K562 (cell line): ENCODE data around the gene ELK1. TPM values are rescaled to one million over a fixed set of nuclear protein-coding genes. Genes with fewer than 3 reads are reported as not detected.

Experiments used
- E2F6 ChIP-seq, 2 experiments: IDR thresholded peaks; 2 replicates each; pipeline ENCODE4 v1.6.1; 2011; ENCODE audit warnings: borderline replicate concordance in 1 of 2, control low read depth in 1 of 2, low read depth in 1 of 2, low read length in 1 of 2, mild to moderate bottlenecking in 1 of 2, mixed read lengths in 1 of 2, moderate library complexity in 1 of 2; ENCODE audit not compliant: insufficient read depth in 1 of 2, insufficient read length in 1 of 2, poor library complexity in 1 of 2, severe bottlenecking in 1 of 2; ENCODE audit errors: extremely low read depth in 1 of 2
- EGR1 ChIP-seq: fragments of 450-650 bp; conservative IDR thresholded peaks from 2 replicates; pipeline ENCODE4 v1.6.1; 2017; ENCODE audit warnings: mild to moderate bottlenecking
- KDM2B ChIP-seq: fragments of 250-450 bp; sonication (Bioruptor Pico); IDR thresholded peaks from 2 replicates; pipeline ENCODE4 v1.8.0; 2021; ENCODE audit warnings: mild to moderate bottlenecking, moderate library complexity
- MXI1 ChIP-seq: IDR thresholded peaks from 2 replicates; pipeline ENCODE4 v1.6.1; 2011; ENCODE audit warnings: low read depth, mild to moderate bottlenecking, improper control_type of control experiment, low read length
- NFIC ChIP-seq: fragments of 450-650 bp; IDR thresholded peaks from 2 replicates; pipeline ENCODE4 v1.6.1; 2017; ENCODE audit warnings: mild to moderate bottlenecking, inconsistent platforms
- PRDM10 ChIP-seq: fragments of 450-650 bp; IDR thresholded peaks from 2 replicates; pipeline ENCODE4 v1.6.1; 2018; ENCODE audit not compliant: partially characterized antibody
- RBFOX2 ChIP-seq: fragments of 200-400 bp; formaldehyde crosslinking; IDR thresholded peaks from 2 replicates; pipeline ENCODE4 v1.6.1; 2017; ENCODE audit warnings: low read depth, mild to moderate bottlenecking, low read length, moderate library complexity
- REST ChIP-seq, 2 experiments: fragments of 450-650 bp; formaldehyde crosslinking in 1 of 2; IDR thresholded peaks; 2 replicates each; pipeline versions ENCODE4 v1.4.0 to v1.6.1; 2014 to 2020; ENCODE audit warnings: mild to moderate bottlenecking in 2 of 2, borderline replicate concordance in 1 of 2, low read depth in 1 of 2
- RNF2 ChIP-seq: sonication (generic); IDR thresholded peaks from 2 replicates; pipeline ENCODE4 v1.6.1; 2016
- STAG1 ChIP-seq: sonication (generic); formaldehyde crosslinking; IDR thresholded peaks from 2 replicates; pipeline ENCODE4 v1.5.0; 2020; ENCODE audit warnings: missing genetic modification reagents, borderline replicate concordance
- SUPT5H ChIP-seq: fragments of 450-650 bp; IDR thresholded peaks from 2 replicates; pipeline ENCODE4 v1.6.1; 2016
- ZEB2 ChIP-seq: fragments of 450-650 bp; IDR thresholded peaks from 2 replicates; pipeline ENCODE4 v1.6.1; 2016
- ZNF174 ChIP-seq: fragments of 250-450 bp; sonication (Bioruptor Pico); IDR thresholded peaks from 2 replicates; pipeline ENCODE4 v1.4.0; 2020; ENCODE audit warnings: mild to moderate bottlenecking
- polyA plus RNA-seq, 8 experiments: library from polyadenylated mRNA; depleted of rRNA in 4 of 8; stranded (reverse) in 5 of 8; unstranded in 3 of 8; fragments of >200 nt; fragmentation: Nextera tagmentation in 2 of 8; fragmentation: Illumina TruSeq in 1 of 8; extraction: Ambion mirVana in 2 of 8; extraction: Trizol in 1 of 8; gene quantifications; 2 replicates each; pipeline versions ENCODE4 v1.2.1 to v1.2.3, GENCODE V29; 2011 to 2014; ENCODE audit warnings: inconsistent platforms in 1 of 8, missing spikeins in 1 of 8
- total RNA-seq, 7 experiments: library from RNA; depleted of rRNA in 6 of 7; stranded (reverse); fragments of >200 nt in 6 of 7; fragmentation: Illumina TruSeq in 2 of 7; extraction: Trizol in 2 of 7; gene quantifications; 2 replicates each; pipeline versions ENCODE4 v1.2.1 to v1.2.3, GENCODE V29; 2011 to 2021; ENCODE audit warnings: low replicate concordance in 1 of 7

ELK1 gene
- total and polyA plus RNA-seq, 9 of the 15 experiments (the other 6 are each of a cell fraction or from before 2014, with no cell fraction given), result 4.4 to 74.9 (median 26.5) TPM

GRCh38 chrX:47650164-47651042 is at the start of gene ELK1 (continued):
- TF ChIP-seq REST (IDR thresholded peaks at IDR 0.05; ENCODE audit: borderline replicate concordance), result peak; percentile 32; the same call in 1 of the 2 replicates
- TF ChIP-seq REST (CRISPR knock-in tag; IDR thresholded peaks at IDR 0.05; ENCODE audit: low read depth), result no peak
- TF ChIP-seq SUPT5H, result peak; percentile 63
- 0 out of 2 replicates have a peak, but pooled peaks have one; percentile 18 for TF ChIP-seq ZEB2
- TF ChIP-seq ZNF174, result no peak
- 0 out of 2 replicates have a peak, but pooled peaks have one; percentile 33 for TF ChIP-seq KDM2B (CRISPR knock-in tag)
- peak; percentile 97 for TF ChIP-seq EGR1
- TF ChIP-seq RNF2, result peak; percentile 41; the same call in 1 of the 2 replicates
- TF ChIP-seq E2F6 (IDR thresholded peaks at IDR 0.05; ENCODE audit: borderline replicate concordance in 1 of 2, extremely low read depth in 1 of 2, insufficient read depth in 1 of 2, insufficient read length in 1 of 2, low read depth in 1 of 2, low read length in 1 of 2, poor library complexity in 1 of 2, severe bottlenecking in 1 of 2), result peak; percentile 46 to 57
- peak; percentile 94 for TF ChIP-seq RBFOX2
- TF ChIP-seq PRDM10, result peak; percentile 98
- no peak for TF ChIP-seq STAG1
- peak; percentile 75; the same call in 1 of the 2 replicates for TF ChIP-seq MXI1
- peak; percentile 34; the same call in 1 of the 2 replicates for TF ChIP-seq NFIC
